NCI-H446 (cell line): Measurements from ENCODE around the gene DAAM1.

Source experiments
- DNase-seq, 2 experiments: peaks; one replicate each; lab custom pipeline; 2025; lab: John Stamatoyannopoulos, UW

The DAAM1 gene

GRCh38 chr14:59292028-59292427, 103.6 kb downstream of the DAAM1 start:
- no peak for DNase-seq

GRCh38 chr14:59292921-59293534, 104.6 kb downstream of the DAAM1 start:
- no peak for DNase-seq

DNA sequence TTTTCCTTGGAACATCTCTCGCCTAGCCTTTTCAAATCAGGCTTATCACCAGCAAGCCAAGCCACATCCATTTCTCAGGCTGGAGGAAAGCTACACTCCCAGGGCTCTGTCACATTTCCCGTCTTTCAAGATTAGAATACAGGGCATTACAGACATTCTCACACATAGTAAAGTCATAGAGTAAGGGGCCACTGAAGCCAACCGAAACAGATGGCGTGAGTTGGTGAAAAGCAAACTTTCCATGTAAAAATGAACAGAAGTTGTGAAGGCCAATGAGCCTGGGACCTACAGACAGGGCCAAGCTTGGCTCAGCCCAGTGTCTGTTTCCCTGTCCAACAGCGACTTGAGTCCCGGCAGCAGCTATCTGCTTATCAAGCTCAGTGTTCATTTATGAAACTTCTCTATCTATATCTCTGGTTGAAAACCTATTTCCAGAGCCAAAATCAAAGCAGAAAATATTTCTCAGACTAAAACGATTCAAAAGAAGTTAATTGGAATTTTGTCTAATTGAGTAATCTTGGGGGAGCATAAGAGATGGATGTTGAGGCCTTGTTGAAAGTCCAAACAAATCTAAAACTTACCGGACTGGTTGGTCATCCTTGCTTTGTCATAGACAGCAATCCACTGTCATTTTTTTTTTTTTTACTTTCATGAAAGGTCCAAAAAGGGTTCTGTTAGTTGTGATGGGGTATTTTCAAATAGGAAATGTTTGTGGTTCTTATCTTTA, 105.6 kb downstream of the DAAM1 start:
- peak in 1 of 2 experiments; percentile 24 for DNase-seq

- no peak for DNase-seq
Measured at GRCh38 chr14:59294662-59294992, 106.2 kb downstream of the DAAM1 start.

DNA sequence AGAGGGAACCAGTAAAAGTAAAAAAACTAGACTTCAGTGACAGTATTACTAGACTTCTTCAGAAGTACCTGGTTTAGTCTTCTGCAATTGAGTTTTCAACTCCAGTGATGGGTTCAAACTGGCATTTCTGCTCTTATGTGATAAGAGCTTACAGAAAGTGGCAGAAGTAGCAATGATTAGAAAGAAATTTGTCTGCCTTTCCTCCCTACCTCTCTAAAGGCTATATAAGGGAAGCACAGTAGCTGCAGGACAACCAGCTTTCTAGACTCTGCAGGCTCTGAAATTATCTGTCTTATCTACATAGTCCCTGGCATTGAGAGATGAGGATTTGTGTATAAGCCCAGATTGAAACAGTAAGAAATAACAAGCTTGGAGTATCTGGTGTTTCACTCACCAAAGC, 107.5 kb downstream of the DAAM1 start:
- no peak for DNase-seq

DNA sequence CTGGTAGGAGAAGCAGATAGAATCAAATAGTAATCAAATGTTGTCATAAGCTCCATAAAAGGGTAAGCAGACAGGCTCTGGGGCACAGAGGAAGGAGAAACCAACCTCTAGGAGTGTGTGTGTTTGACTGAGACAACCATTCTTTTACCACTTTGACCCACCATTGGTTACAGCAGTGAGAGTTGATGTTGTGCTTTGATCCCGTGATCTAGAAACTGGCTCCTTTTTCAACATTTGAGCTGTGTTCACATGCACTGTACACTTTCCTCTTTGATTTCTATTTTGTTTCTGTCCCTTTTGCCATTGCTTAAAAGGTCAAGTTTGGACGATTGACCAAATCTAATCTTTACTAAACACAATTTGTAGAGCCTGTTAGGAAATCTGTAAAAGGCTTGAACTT, 108.0 kb downstream of the DAAM1 start:
- no peak for DNase-seq

- no peak for DNase-seq
Measured at GRCh38 chr14:59297071-59297776, 108.8 kb downstream of the DAAM1 start.

GRCh38 chr14:59299731-59300130, 111.3 kb downstream of the DAAM1 start:
- DNase-seq, result no peak

GRCh38 chr14:59301354-59301753, 112.9 kb downstream of the DAAM1 start:
- DNase-seq, result no peak

GRCh38 chr14:59302313-59302712, 113.8 kb downstream of the DAAM1 start:
- no peak for DNase-seq

DNA sequence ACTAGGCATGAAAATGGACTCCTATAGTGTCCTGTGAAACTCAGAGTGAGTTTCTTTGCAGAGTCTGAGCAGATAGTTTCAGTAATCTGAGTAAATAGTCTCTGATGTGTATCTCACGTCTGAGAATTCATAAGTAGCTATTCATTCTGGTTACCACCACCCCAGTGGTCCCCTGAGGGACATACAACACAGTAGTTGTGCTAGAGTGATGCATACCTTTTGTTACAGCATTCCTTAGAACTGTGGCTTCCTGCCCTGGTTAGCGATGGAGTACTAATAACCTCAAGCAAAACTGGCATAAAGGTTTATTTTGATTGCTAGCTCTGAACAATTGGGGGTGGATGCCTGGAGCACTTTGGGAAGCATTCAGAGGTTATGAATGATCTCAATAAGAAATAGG, 114.7 kb downstream of the DAAM1 start:
- no peak for DNase-seq

- no peak for DNase-seq
Measured at GRCh38 chr14:59305231-59305630, 116.8 kb downstream of the DAAM1 start.

GRCh38 chr14:59305836-59306555, 117.5 kb downstream of the DAAM1 start:
- no peak for DNase-seq

DNA sequence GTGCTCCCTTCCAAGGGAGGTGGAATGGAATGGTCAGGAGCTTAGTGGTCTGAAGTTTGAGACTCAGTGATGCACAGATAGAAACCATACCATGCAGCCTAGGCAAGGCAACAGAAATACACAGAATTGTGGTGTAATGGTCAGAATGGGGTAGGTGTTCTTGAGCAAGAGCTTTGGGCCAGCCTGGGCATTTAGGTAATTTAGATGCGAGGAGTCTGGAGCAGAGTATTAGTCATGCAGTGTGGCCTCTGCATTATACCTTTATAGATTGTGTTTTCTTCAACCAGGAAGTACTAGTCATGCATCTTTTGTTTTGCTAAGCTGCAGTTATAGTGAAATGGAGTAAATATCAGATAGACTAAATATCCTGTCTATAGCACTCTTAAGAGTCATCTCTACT, 118.3 kb downstream of the DAAM1 start:
- no peak for DNase-seq

DNA sequence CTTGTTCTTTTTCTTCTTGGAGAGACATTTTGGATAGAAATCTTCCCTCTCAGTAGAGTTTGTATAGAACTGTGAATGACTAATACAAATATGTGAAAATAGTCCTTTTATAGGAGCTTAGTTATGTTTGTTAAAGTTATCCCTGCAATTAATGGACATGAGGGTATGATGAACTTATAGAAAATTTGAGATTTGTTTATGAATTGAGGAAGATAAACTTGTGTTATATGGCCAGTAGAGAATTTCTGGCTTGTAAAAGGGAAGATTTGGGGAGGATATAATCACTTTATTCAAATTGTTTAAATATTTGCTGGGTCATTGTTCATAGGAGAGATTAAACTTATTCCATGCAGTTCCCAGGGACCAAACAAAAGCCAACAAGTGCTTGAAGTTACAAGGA, 119.6 kb downstream of the DAAM1 start:
- no peak for DNase-seq

DNA sequence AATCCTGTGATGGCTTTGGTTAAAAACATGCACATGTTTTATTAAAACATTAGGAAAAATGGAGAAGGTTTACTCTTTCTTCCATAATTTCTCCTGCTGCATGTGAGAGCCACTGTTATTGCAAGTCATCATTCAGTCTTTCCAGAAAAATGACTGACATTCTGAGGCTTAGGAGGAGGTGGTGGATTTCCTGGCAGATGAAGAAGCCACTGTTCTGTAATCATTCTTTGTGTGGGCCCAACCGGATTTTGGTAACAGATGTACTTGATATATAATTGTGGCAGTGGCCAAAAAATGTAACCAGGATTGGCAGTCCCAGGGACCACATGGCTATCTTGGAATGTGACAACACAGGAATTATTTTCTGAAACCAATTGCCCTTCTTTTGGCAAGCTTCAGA, 120.2 kb downstream of the DAAM1 start:
- peak; percentile 24 to 74 for DNase-seq

DNA sequence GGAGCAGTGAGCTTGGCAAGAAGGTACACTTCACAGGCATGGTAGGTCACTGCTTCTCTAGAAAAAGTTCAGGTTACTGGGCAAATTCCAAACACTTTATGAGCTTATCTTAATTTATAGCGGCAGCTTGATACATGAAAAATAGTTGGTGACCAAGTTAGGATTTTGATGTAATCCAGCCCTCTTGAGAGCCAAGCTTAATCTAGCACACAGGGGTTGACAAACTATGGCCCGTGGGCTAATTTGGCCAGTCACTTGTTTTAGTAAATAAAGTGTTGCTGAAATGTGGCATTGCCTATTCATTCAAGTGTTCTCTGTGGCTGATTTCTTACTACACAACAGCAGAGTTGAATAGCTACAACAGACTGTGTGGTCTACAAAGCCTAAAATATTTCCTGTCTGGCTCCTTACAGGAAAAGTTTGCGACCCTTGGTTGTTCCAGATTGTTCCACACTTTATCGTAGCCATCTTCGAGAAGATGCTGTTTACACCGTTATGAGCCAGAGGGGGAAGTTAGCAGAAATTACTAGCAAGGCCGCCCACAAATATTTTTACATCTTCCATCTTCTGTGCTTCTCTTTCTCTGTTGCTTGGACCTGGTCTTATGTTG, 120.9 kb downstream of the DAAM1 start:
- peak in 1 of 2 experiments; percentile 35 for DNase-seq

DNA sequence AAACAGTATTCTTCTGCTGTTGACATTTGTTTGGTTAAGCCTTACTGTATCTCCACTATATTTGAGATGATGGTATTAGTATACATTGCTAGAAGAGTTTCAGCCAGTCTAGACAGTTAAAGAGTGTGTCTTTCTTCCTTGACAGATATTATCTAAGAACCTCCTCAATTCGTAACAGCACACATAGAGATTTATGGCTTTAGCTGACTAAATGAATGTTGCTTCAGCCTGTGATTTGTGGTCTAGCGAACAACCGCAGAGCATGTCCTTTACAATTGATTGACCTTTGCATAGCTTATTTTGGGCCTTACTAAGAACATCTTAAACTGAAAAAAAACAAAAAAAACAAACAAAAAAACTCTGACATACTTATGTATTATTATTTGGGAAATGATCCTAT, 122.2 kb downstream of the DAAM1 start:
- DNase-seq, result no peak

- no peak for DNase-seq
Measured at GRCh38 chr14:59311723-59312122, 123.3 kb downstream of the DAAM1 start.

GRCh38 chr14:59313144-59313651, 124.7 kb downstream of the DAAM1 start:
- no peak for DNase-seq

GRCh38 chr14:59313658-59314608, 125.5 kb downstream of the DAAM1 start:
- no peak for DNase-seq
